GM12878 (cell line): ENCODE data around the gene GAL3ST2. TPM values are rescaled to one million over a fixed set of nuclear protein-coding genes. Genes with fewer than 3 reads are reported as not detected.

ENCODE experiments used
- CEBPZ ChIP-seq: fragments of 150-350 bp; IDR thresholded peaks from 2 replicates; pipeline ENCODE4 v1.6.1; 2016; ENCODE audit warnings: low read depth, low read length
- CREB1 ChIP-seq: IDR thresholded peaks from 2 replicates; pipeline ENCODE4 v1.6.1; 2012; ENCODE audit warnings: low read depth, mild to moderate bottlenecking, inconsistent platforms
- DPF2 ChIP-seq: fragments of 450-650 bp; IDR thresholded peaks from 2 replicates; pipeline ENCODE4 v1.6.1; 2017; ENCODE audit warnings: mild to moderate bottlenecking
- EED ChIP-seq: sonication (generic); IDR thresholded peaks from 2 replicates; pipeline ENCODE4 v1.6.1; 2016; ENCODE audit warnings: antibody characterized with exemption, low read depth
- FOXK2 ChIP-seq: fragments of 450-650 bp; IDR thresholded peaks from 2 replicates; pipeline ENCODE4 v1.6.1; 2017; ENCODE audit warnings: mild to moderate bottlenecking, moderate library complexity
- IKZF1 ChIP-seq: fragments of 450-650 bp; conservative IDR thresholded peaks from 2 replicates; pipeline ENCODE4 v1.6.1; 2017; ENCODE audit warnings: antibody characterized with exemption, mild to moderate bottlenecking
- JUND ChIP-seq: IDR thresholded peaks from 2 replicates; pipeline ENCODE4 v1.6.1; 2012; ENCODE audit warnings: low read depth, mild to moderate bottlenecking, low read length, improper control_type of control experiment, moderate library complexity
- POU2F2 ChIP-seq: IDR thresholded peaks from 3 replicates; pipeline ENCODE4 v1.6.1; 2011; ENCODE audit warnings: low read depth, mild to moderate bottlenecking, low read length, borderline replicate concordance
- SP1 ChIP-seq: IDR thresholded peaks from one replicate; pipeline ENCODE4 v1.6.1; 2011; ENCODE audit warnings: low read depth, low read length
- TCF12 ChIP-seq: IDR thresholded peaks from 2 replicates; pipeline ENCODE4 v1.6.1; 2011; ENCODE audit warnings: low read depth, mild to moderate bottlenecking, low read length
- USF1 ChIP-seq: IDR thresholded peaks from 2 replicates; pipeline ENCODE4 v1.6.1; 2011; ENCODE audit warnings: borderline replicate concordance, low read depth, mild to moderate bottlenecking, moderate library complexity, mixed read lengths, low read length; ENCODE audit not compliant: insufficient read depth; ENCODE audit errors: extremely low read length
- ZBTB33 ChIP-seq: fragments of 450-650 bp; IDR thresholded peaks from 2 replicates; pipeline ENCODE4 v1.6.1; 2017; ENCODE audit warnings: mild to moderate bottlenecking
- ZBTB4 ChIP-seq: fragments of 450-650 bp; formaldehyde crosslinking; IDR thresholded peaks from 2 replicates; pipeline ENCODE4 v1.4.0; 2022; ENCODE audit warnings: mild to moderate bottlenecking, moderate library complexity
- ZNF207 ChIP-seq: fragments of 450-650 bp; IDR thresholded peaks from 2 replicates; pipeline ENCODE4 v1.6.1; 2014; ENCODE audit warnings: antibody characterized with exemption, mild to moderate bottlenecking, borderline replicate concordance
- ZNF217 ChIP-seq: fragments of 450-650 bp; IDR thresholded peaks from 2 replicates; pipeline ENCODE4 v1.6.1; 2017; ENCODE audit warnings: antibody characterized with exemption, mild to moderate bottlenecking
- ZNF687 ChIP-seq: fragments of 450-650 bp; IDR thresholded peaks from 2 replicates; pipeline ENCODE4 v1.6.1; 2017; ENCODE audit warnings: mild to moderate bottlenecking, moderate library complexity
- polyA plus RNA-seq, 11 experiments: library from polyadenylated mRNA; depleted of rRNA in 4 of 11; unstranded in 6 of 11; stranded (reverse) in 5 of 11; fragments of >200 nt; fragmentation: Nextera tagmentation in 4 of 11; fragmentation: Illumina TruSeq in 1 of 11; extraction: Ambion mirVana in 4 of 11; extraction: Trizol in 1 of 11; gene quantifications; 1 replicate in 1 of 11; 2 replicates in 10 of 11; pipeline versions ENCODE4 v1.2.1 to v1.2.3, GENCODE V29; 2011 to 2016; ENCODE audit warnings: inconsistent platforms in 2 of 11, missing spikeins in 2 of 11, low read depth in 1 of 11
- total RNA-seq, 4 experiments: library from RNA; depleted of rRNA in 3 of 4; stranded (reverse); fragments of >200 nt in 3 of 4; fragmentation: Illumina TruSeq in 1 of 4; extraction: Trizol in 1 of 4; gene quantifications; 2 replicates each; pipeline versions ENCODE4 v1.2.1 to v1.2.3, GENCODE V29; 2013 to 2021

Gene GAL3ST2
- total and polyA plus RNA-seq, 10 of the 15 experiments (the other 5 are each of a cell fraction or from before 2014, with no cell fraction given): 0.09 to 0.36 (median 0.11) TPM; not detected in 7

- no peak for TF ChIP-seq ZBTB4 (CRISPR knock-in tag)
- peak; percentile 62; the same call in 2 of the 3 replicates for TF ChIP-seq POU2F2
- TF ChIP-seq DPF2: 0 out of 2 replicates have a peak, but pooled peaks have one; percentile 71
- peak; percentile 80 for TF ChIP-seq IKZF1
- TF ChIP-seq CEBPZ: no peak
- no peak for TF ChIP-seq JUND
- no peak for TF ChIP-seq USF1
- TF ChIP-seq ZNF687: no peak
- no peak for TF ChIP-seq FOXK2
- 0 out of 2 replicates have a peak, but pooled peaks have one; percentile 16 for TF ChIP-seq CREB1
- TF ChIP-seq ZBTB33: no peak
- peak; percentile 85 for TF ChIP-seq EED
- no peak for TF ChIP-seq ZNF217
- no peak for TF ChIP-seq ZNF207
- TF ChIP-seq TCF12: peak; percentile 93; the same call in 1 of the 2 replicates
- peak; percentile 81 for TF ChIP-seq SP1
Measured at GRCh38 chr2:241813644-241814392, 37.2 kb downstream of the GAL3ST2 start (continued).
